ENCODE data around the gene MRFAP1L1. TPM values are rescaled to one million over a fixed set of nuclear protein-coding genes. Genes with fewer than 3 reads are reported as not detected.

MRFAP1L1 gene
- total and polyA plus RNA-seq, 10 of the 15 experiments (the other 5 are each of a cell fraction or from before 2014, with no cell fraction given): 30.6 to 85.1 (median 52.9) TPM

- no peaks in the 10 kb centered on the region for H3K79me2 ChIP-seq (ENCODE audit: control insufficient read depth, insufficient read depth, low read length)
- CTCF ChIA-PET: no interaction called here
- no peaks in the 10 kb centered on the region for H3K36me3 ChIP-seq (ENCODE audit: control insufficient read depth in 2 of 2, insufficient read depth in 2 of 2, low read length in 1 of 2)
- no TSS peak for BruUV-seq (replicated peaks)
- no peak overlapping the region for H3K4me2 ChIP-seq (ENCODE audit: control insufficient read depth, insufficient read depth)
- POLR2A ChIA-PET: no interaction called here
- no peak for TF ChIP-seq USF1 (IDR thresholded peaks at IDR 0.05; ENCODE audit: borderline replicate concordance, extremely low read length, insufficient read depth, low read depth, low read length)
- H3K4me1 ChIP-seq (ENCODE audit: control insufficient read depth, insufficient read depth, low read length): no peaks in the 10 kb centered on the region
- ATAC-seq (no peak), DNase-seq (ENCODE audit: low read depth, low spot score) (no peak), FAIRE-seq (no peak)
- no peaks in the 10 kb centered on the region for H4K20me1 ChIP-seq (ENCODE audit: control insufficient read depth, insufficient read depth)
- in situ Hi-C loops (cut with MboI): no loop called here
- no peak overlapping the region for H3K4me3 ChIP-seq
- intact Hi-C loops (cut with micrococcal nuclease; ENCODE audit: unreplicated experiment): no loop called here
- H2AFZ ChIP-seq (ENCODE audit: control insufficient read depth, low read depth, low read length): no peak overlapping the region
- H3K27me3 ChIP-seq (replicated peaks in 1 of 2; ENCODE audit: control insufficient read depth in 2 of 2, insufficient read depth in 2 of 2, low read length in 1 of 2): no peaks in the 10 kb centered on the region; a peak in 1 of 4 replicates
- RAD21 ChIA-PET (ENCODE audit: unreplicated experiment): no interaction called here
- 13% methylated on average over 3 of the region's 3 CpGs for WGBS (ENCODE audit: insufficient coverage, insufficient replicate concordance, low lambda C conversion rate, missing lambda C conversion rate)
- H3K9ac ChIP-seq (ENCODE audit: control insufficient read depth, insufficient read depth, low read length): no peak overlapping the region
- H3K9me3 ChIP-seq (replicated peaks; ENCODE audit: control insufficient read depth, insufficient read depth, low read length): no peaks in the 10 kb centered on the region
- SMC1A ChIA-PET (ENCODE audit: uncharacterized antibody, unreplicated experiment): no interaction called here
- no peak overlapping the region for H3K27ac ChIP-seq (ENCODE audit: control insufficient read depth, insufficient read depth)
These were observed 44.9 kb upstream of the MRFAP1L1 start for GRCh38 chr4:6754481-6755087.

- in situ Hi-C loops (cut with MboI) (no loop called here), intact Hi-C loops (cut with micrococcal nuclease; ENCODE audit: unreplicated experiment) (no loop called here)
- no peak for DNase-seq (ENCODE audit: low read depth, low spot score)
- Histone ChIP-seq H3K4me2 (ENCODE audit: control insufficient read depth, insufficient read depth) (no peak overlapping the region), H3K36me3 (ENCODE audit: control insufficient read depth in 2 of 2, insufficient read depth in 2 of 2, low read length in 1 of 2) (no peaks in the 10 kb centered on the region), H3K4me3 (no peak overlapping the region), H3K27ac (ENCODE audit: control insufficient read depth, insufficient read depth) (no peak overlapping the region), H3K9ac (ENCODE audit: control insufficient read depth, insufficient read depth, low read length) (no peak overlapping the region), H3K27me3 (replicated peaks in 1 of 2; ENCODE audit: control insufficient read depth in 2 of 2, insufficient read depth in 2 of 2, low read length in 1 of 2) (no peaks in the 10 kb centered on the region; a peak in 1 of 4 replicates), H3K79me2 (ENCODE audit: control insufficient read depth, insufficient read depth, low read length) (no peaks in the 10 kb centered on the region), H4K20me1 (ENCODE audit: control insufficient read depth, insufficient read depth) (no peaks in the 10 kb centered on the region), H3K4me1 (ENCODE audit: control insufficient read depth, insufficient read depth, low read length) (no peaks in the 10 kb centered on the region), H2AFZ (ENCODE audit: control insufficient read depth, low read depth, low read length) (no peak overlapping the region), H3K9me3 (replicated peaks; ENCODE audit: control insufficient read depth, insufficient read depth, low read length) (no peaks in the 10 kb centered on the region)
- ChIA-PET RAD21 (ENCODE audit: unreplicated experiment) (no interaction called here), POLR2A (no interaction called here), SMC1A (ENCODE audit: uncharacterized antibody, unreplicated experiment) (no interaction called here), CTCF (no interaction called here)
- no peak for TF ChIP-seq ASH2L (IDR thresholded peaks at IDR 0.05; ENCODE audit: borderline replicate concordance, low read depth)
- no peak for TF ChIP-seq ZNF274 (IDR thresholded peaks at IDR 0.05; ENCODE audit: insufficient read depth, insufficient read length)
- no TSS peak for BruUV-seq (replicated peaks)
- no peak for ATAC-seq
- FAIRE-seq: no peak
- WGBS (ENCODE audit: insufficient coverage, insufficient replicate concordance, low lambda C conversion rate, missing lambda C conversion rate): 35% methylated on average over 9 of the region's 9 CpGs
These were observed 44.2 kb upstream of the MRFAP1L1 start for GRCh38 chr4:6753891-6754290.

Data from GM12878 (cell line).